ENCODE data around the gene LNP1.

- TF ChIP-seq POLR2A (IDR thresholded peaks at IDR 0.05) (no peak), CTCF (IDR thresholded peaks at IDR 0.05) (no peak)
Observed at GRCh38 chr3:100370756-100371155, 30.6 kb upstream of the LNP1 start.

Data from thyroid gland (tissue), 4 donors.